HG03045 (cell line): ENCODE results near the gene NXPH4.

Experiments used
- ATAC-seq: cut with Tn5 transposase; IDR thresholded peaks from one replicate; pipeline ENCODE4 v1.9.1; 2021; ENCODE audit warnings: mild to moderate bottlenecking, moderate library complexity; ENCODE audit not compliant: unreplicated experiment

NXPH4 gene

GRCh38 chr12:57268264-57268663, 51.7 kb downstream of the NXPH4 start:
- ATAC-seq: no peak

- no peak for ATAC-seq
These were observed 54.4 kb downstream of the NXPH4 start for GRCh38 chr12:57270966-57271470.

GRCh38 chr12:57272337-57273151, 56.0 kb downstream of the NXPH4 start:
- no peak for ATAC-seq

- no peak for ATAC-seq
These were observed 56.9 kb downstream of the NXPH4 start for GRCh38 chr12:57273516-57273915.
